ENCODE results near the gene ARL16.

Gene ARL16

GRCh38 chr17:81672954-81673353 lies 10.6 kb downstream of the ARL16 start:
- Histone ChIP-seq H3K27me3 (replicated peaks; ENCODE audit: insufficient read depth, low read length) (no peaks in the 10 kb centered on the region), H3K36me3 (replicated peaks; ENCODE audit: insufficient read depth, low read length) (no peaks in the 10 kb centered on the region), H2AFZ (ENCODE audit: low read length) (no peak overlapping the region), H3K9ac (ENCODE audit: low read length) (no peak overlapping the region), H3K4me1 (ENCODE audit: low read length) (no peaks in the 10 kb centered on the region), H3K79me2 (ENCODE audit: low read length) (peaks cover 15% of the 10 kb centered on the region), H3K27ac (ENCODE audit: low read length) (no peak overlapping the region), H3K9me2 (replicated peaks; ENCODE audit: insufficient read depth, low read length) (no peaks in the 10 kb centered on the region), H3K9me3 (replicated peaks; ENCODE audit: insufficient read depth, low read length) (no peaks in the 10 kb centered on the region), H3K4me3 (ENCODE audit: low read length) (no peak overlapping the region), H3K4me2 (ENCODE audit: low read depth, low read length) (no peak overlapping the region), H4K20me1 (ENCODE audit: insufficient read depth, low read length) (no peaks in the 10 kb centered on the region), H3F3A (ENCODE audit: insufficient read depth, low read length) (0 out of 2 replicates have a peak, but pooled peaks cover 4% of the 10 kb centered on the region)
- no peak for DNase-seq
- TF ChIP-seq EZH2 (optimal IDR thresholded peaks at IDR 0.05; ENCODE audit: low read depth, low read length) (no peak), EZH2phosphoT487 (IDR thresholded peaks at IDR 0.05; ENCODE audit: low read length) (no peak), CTCF (IDR thresholded peaks at IDR 0.05; ENCODE audit: low read length) (no peak)

GRCh38 chr17:81672504-81672903 lies 11.1 kb downstream of the ARL16 start:
- H2AFZ ChIP-seq (ENCODE audit: low read length) = no peak overlapping the region
- no peaks in the 10 kb centered on the region for H3K36me3 ChIP-seq (replicated peaks; ENCODE audit: insufficient read depth, low read length)

GRCh38 chr17:81667754-81668153 lies 15.8 kb downstream of the ARL16 start:
- no peaks in the 10 kb centered on the region for H3K9me2 ChIP-seq (replicated peaks; ENCODE audit: insufficient read depth, low read length)
- no peak for DNase-seq
- peaks cover 39% of the 10 kb centered on the region for H3K79me2 ChIP-seq (ENCODE audit: low read length)
- H3K36me3 ChIP-seq (replicated peaks; ENCODE audit: insufficient read depth, low read length) = no peaks in the 10 kb centered on the region
- 0 out of 2 replicates have a peak, but pooled peaks cover 1% of the 10 kb centered on the region for H3F3A ChIP-seq (ENCODE audit: insufficient read depth, low read length)
- no peaks in the 10 kb centered on the region for H4K20me1 ChIP-seq (ENCODE audit: insufficient read depth, low read length)
- no peaks in the 10 kb centered on the region for H3K27me3 ChIP-seq (replicated peaks; ENCODE audit: insufficient read depth, low read length)
- H3K9me3 ChIP-seq (replicated peaks; ENCODE audit: insufficient read depth, low read length) = no peaks in the 10 kb centered on the region
- H3K9ac ChIP-seq (ENCODE audit: low read length) = no peak overlapping the region
- H3K4me3 ChIP-seq (ENCODE audit: low read length) = peak overlapping the region; percentile 13; the same call in 1 of the 2 replicates
- no peak overlapping the region for H2AFZ ChIP-seq (ENCODE audit: low read length)
- H3K4me1 ChIP-seq (ENCODE audit: low read length) = peaks cover 5% of the 10 kb centered on the region; the same call in 1 of the 2 replicates
- H3K27ac ChIP-seq (ENCODE audit: low read length) = no peak overlapping the region
- H3K4me2 ChIP-seq (ENCODE audit: low read depth, low read length) = peak overlapping the region; percentile 64
- no peak for TF ChIP-seq CTCF (IDR thresholded peaks at IDR 0.05; ENCODE audit: low read length)
- no peak for TF ChIP-seq EZH2 (optimal IDR thresholded peaks at IDR 0.05; ENCODE audit: low read depth, low read length)
- TF ChIP-seq EZH2phosphoT487 (IDR thresholded peaks at IDR 0.05; ENCODE audit: low read length) = no peak

More at GRCh38 chr17:81672504-81672903, 11.1 kb downstream of the ARL16 start:
- Histone ChIP-seq H3K4me1 (ENCODE audit: low read length) (peaks cover 4% of the 10 kb centered on the region; the same call in 1 of the 2 replicates), H3K27ac (ENCODE audit: low read length) (no peak overlapping the region), H4K20me1 (ENCODE audit: insufficient read depth, low read length) (no peaks in the 10 kb centered on the region), H3K79me2 (ENCODE audit: low read length) (peaks cover 19% of the 10 kb centered on the region), H3K9me3 (replicated peaks; ENCODE audit: insufficient read depth, low read length) (no peaks in the 10 kb centered on the region), H3K4me3 (ENCODE audit: low read length) (no peak overlapping the region), H3K4me2 (ENCODE audit: low read depth, low read length) (no peak overlapping the region), H3K9ac (ENCODE audit: low read length) (no peak overlapping the region), H3K27me3 (replicated peaks; ENCODE audit: insufficient read depth, low read length) (no peaks in the 10 kb centered on the region), H3K9me2 (replicated peaks; ENCODE audit: insufficient read depth, low read length) (no peaks in the 10 kb centered on the region), H3F3A (ENCODE audit: insufficient read depth, low read length) (0 out of 2 replicates have a peak, but pooled peaks cover 4% of the 10 kb centered on the region)
- no peak for TF ChIP-seq EZH2 (optimal IDR thresholded peaks at IDR 0.05; ENCODE audit: low read depth, low read length)
- no peak for DNase-seq
